Mammary epithelial cell (primary cell): Measurements from ENCODE around the gene SCIN.

Experiments
- EZH2 ChIP-seq: IDR thresholded peaks from 2 replicates; pipeline ENCODE4 v1.6.1; 2012; ENCODE audit warnings: low read length, inconsistent platforms, borderline replicate concordance
- TF ChIP-seq, protein P1 (sequence below), 2 donors: IDR thresholded peaks in 1 of 2; conservative IDR thresholded peaks in 1 of 2; 2 replicates each; pipeline ENCODE4 v1.5.1; 2011 to 2012; ENCODE audit warnings: inconsistent platforms in 2 of 2, low read length in 2 of 2, mild to moderate bottlenecking in 2 of 2, control low read depth in 1 of 2, low read depth in 1 of 2; ENCODE audit not compliant: insufficient read depth in 1 of 2; ENCODE audit errors: extremely low read depth in 1 of 2

- no peak for TF ChIP-seq EZH2
- TF ChIP-seq, protein P1, sequence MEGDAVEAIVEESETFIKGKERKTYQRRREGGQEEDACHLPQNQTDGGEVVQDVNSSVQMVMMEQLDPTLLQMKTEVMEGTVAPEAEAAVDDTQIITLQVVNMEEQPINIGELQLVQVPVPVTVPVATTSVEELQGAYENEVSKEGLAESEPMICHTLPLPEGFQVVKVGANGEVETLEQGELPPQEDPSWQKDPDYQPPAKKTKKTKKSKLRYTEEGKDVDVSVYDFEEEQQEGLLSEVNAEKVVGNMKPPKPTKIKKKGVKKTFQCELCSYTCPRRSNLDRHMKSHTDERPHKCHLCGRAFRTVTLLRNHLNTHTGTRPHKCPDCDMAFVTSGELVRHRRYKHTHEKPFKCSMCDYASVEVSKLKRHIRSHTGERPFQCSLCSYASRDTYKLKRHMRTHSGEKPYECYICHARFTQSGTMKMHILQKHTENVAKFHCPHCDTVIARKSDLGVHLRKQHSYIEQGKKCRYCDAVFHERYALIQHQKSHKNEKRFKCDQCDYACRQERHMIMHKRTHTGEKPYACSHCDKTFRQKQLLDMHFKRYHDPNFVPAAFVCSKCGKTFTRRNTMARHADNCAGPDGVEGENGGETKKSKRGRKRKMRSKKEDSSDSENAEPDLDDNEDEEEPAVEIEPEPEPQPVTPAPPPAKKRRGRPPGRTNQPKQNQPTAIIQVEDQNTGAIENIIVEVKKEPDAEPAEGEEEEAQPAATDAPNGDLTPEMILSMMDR (conservative IDR thresholded peaks at IDR 0.05 in 1 of 2, IDR thresholded peaks at IDR 0.05 in 1 of 2; ENCODE audit: extremely low read depth in 1 of 2, insufficient read depth in 1 of 2, low read depth in 1 of 2, low read length in 2 of 2): no peak
Measured at GRCh38 chr7:12584930-12585329, 14.4 kb downstream of the SCIN start.
